DND-41 (cell line): ENCODE measurements around the gene GSX1.

Experiments used
- CTCF ChIP-seq: IDR thresholded peaks from 2 replicates; pipeline ENCODE4 v1.5.1; 2012; ENCODE audit warnings: borderline replicate concordance, low read length, moderate library complexity, mild to moderate bottlenecking; ENCODE audit not compliant: poor library complexity, severe bottlenecking; ENCODE audit errors: extremely low read depth
- EZH2 ChIP-seq: IDR thresholded peaks from 3 replicates; pipeline ENCODE4 v1.6.1; 2012; ENCODE audit warnings: borderline replicate concordance, low read depth, mild to moderate bottlenecking, moderate library complexity, low read length, inconsistent platforms; ENCODE audit not compliant: severe bottlenecking

- peak; percentile 16 for TF ChIP-seq CTCF
- TF ChIP-seq EZH2, result no peak
These were observed 26.6 kb upstream of the GSX1 start for GRCh38 chr13:27765650-27766049.
